Pancreas (tissue), 10 donors: Measurements from ENCODE around the gene OSBPL2. TPM values are rescaled to one million over a fixed set of nuclear protein-coding genes. Genes with fewer than 3 reads are reported as not detected.
A peak's percentile ranks its signal among the peaks of the same experiment; 100 is the strongest.

Experiments used
- ATAC-seq, 4 donors: fragments of 200-7000 bp; cut with Tn5 transposase; one replicate each; pipeline versions ENCODE4 v1.8.0 to v1.9.1; 2020; ENCODE audit warnings: mild to moderate bottlenecking in 4 of 4, moderate library complexity in 4 of 4
- DNase-seq, 6 donors: peaks; one replicate each; pipeline ENCODE4 v3.0.0-alpha.2; 2020
- FAIRE-seq: peaks from 2 replicates; lab custom pipeline; 2012; peaks lifted over from hg19 to GRCh38; lab: Jason Lieb, UNC
- H3K27ac ChIP-seq, 4 donors: fragments of 200-600 bp; sonication (generic); 1 replicate in 3 of 4; 2 replicates in 1 of 4; pipeline versions ENCODE4 v1.5.0 to v1.8.0; 2020
- H3K27me3 ChIP-seq, 4 donors: fragments of 200-600 bp; one replicate each; pipeline ENCODE4 v1.8.0; 2021
- H3K36me3 ChIP-seq, 3 donors: fragments of 200-600 bp; sonication (generic) in 1 of 3; one replicate each; pipeline versions ENCODE4 v1.5.0 to v1.8.0; 2020 to 2021
- H3K4me1 ChIP-seq, 3 donors: fragments of 200-600 bp; one replicate each; pipeline ENCODE4 v1.8.0; 2021
- H3K4me3 ChIP-seq, 4 donors: fragments of 200-600 bp; sonication (generic) in 2 of 4; one replicate each; pipeline versions ENCODE4 v1.5.0 to v1.8.0; 2020 to 2021
- H3K9me3 ChIP-seq, 4 donors: fragments of 200-600 bp; one replicate each; pipeline ENCODE4 v1.8.0; 2021
- WGBS, 2 donors: extraction: QIAGEN DNeasy Blood & Tissue Kit; methylation state at CpG; one replicate each; pipeline ENCODE4 v1.1.7; 2013; 5-methylcytosine and 5-hydroxymethylcytosine counted together
- intact Hi-C, 3 donors: fragments of 100-400 bp; cut with DNase I; formaldehyde crosslinking; loops; one replicate each; pipeline versions ENCODE4 v1.11.1 to v1.14.2; 2022
- polyA plus RNA-seq, 2 donors: library from polyadenylated mRNA; stranded (reverse); fragments of 200-250 nt; gene quantifications; one replicate each; pipeline ENCODE4 v1.2.3, GENCODE V29; 2013
- total RNA-seq, 6 donors: library from RNA; stranded (reverse); fragmentation: NEBNext Ultra II Directional in 4 of 6; extraction: Animal tissue kit (Norgen Biotek cat#: 25700) in 4 of 6; gene quantifications; one replicate each; pipeline versions ENCODE4 v1.2.1 to v1.2.4, GENCODE V29; 2021 to 2023
- TF ChIP-seq, protein P1 (sequence below), 4 donors: fragments of 200-600 bp; sonication (generic) in 3 of 4; IDR thresholded peaks; one replicate each; pipeline versions ENCODE4 v1.5.0 to v1.8.0; 2021; ENCODE audit warnings: antibody characterized with exemption in 4 of 4
- donor health status: healthy with polysubstance abuse.
- donor health status: DM: no; HTN: no; CAD: no; lungs with moderate emphysema.
- donor health status: DM: no; HTN: no; CAD: no.
- donor health status: control.
- donor health status: control.
- donor health status: Bipolar disorder and iron deficiency.
- donor health status: DM: yes; HTN: yes; CAD: no.
- donor health status: DM: no; HTN: no; CAD: no.
- donor health status: DM: no; HTN: no; CAD: no.
- donor health status: DM: yes; HTN: yes; CAD: no.

Gene OSBPL2
- total and polyA plus RNA-seq, 8 donors: 33.3 to 56.8 (median 47.0) TPM

DNA sequence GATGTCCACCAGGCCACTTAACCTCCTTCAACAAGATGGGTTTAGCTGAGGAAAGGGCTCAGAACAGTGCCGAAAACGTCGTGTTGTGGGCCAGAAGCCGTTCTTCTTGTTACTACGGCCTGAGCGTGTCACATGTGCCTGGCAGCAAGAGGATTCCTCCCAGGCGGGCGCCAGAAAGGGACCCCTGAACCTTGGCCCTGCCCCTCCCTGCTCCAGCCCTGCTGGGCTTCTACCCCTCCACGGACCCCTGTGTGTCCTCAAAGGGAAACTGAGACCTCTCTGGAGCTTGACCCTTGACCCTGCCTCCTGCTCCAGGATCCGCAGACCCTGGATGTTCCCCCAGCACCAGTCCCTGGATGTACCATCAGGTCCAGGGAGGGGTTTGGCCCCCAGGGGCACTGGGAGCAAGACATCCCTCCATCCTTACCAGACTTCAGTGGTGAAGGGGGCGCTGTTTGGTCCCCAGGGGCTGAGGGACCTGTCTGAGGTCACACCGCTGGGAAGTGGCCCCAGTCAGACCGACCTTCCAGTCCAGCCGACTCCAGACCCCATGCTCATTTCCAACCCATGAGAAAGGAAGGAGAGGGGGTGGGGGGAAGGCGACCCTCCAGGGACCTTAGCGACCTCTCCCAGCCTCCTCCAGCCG, 28.3 kb upstream of the OSBPL2 start:
- Histone ChIP-seq H3K27ac (no peak overlapping the region), H3K4me1 (no peaks in the 10 kb centered on the region), H3K27me3 (no peaks in the 10 kb centered on the region), H3K36me3 (no peaks in the 10 kb centered on the region), H3K9me3 (no peaks in the 10 kb centered on the region), H3K4me3 (no peak overlapping the region)
- FAIRE-seq (no peak), DNase-seq (peak in 2 of 6 donors; percentile 30 to 61), ATAC-seq (no peak)
- 61 to 64% methylated on average over 15 to 17 of the region's 17 CpGs for WGBS, 2 donors
- intact Hi-C loops: no loop called here
- TF ChIP-seq, protein P1, sequence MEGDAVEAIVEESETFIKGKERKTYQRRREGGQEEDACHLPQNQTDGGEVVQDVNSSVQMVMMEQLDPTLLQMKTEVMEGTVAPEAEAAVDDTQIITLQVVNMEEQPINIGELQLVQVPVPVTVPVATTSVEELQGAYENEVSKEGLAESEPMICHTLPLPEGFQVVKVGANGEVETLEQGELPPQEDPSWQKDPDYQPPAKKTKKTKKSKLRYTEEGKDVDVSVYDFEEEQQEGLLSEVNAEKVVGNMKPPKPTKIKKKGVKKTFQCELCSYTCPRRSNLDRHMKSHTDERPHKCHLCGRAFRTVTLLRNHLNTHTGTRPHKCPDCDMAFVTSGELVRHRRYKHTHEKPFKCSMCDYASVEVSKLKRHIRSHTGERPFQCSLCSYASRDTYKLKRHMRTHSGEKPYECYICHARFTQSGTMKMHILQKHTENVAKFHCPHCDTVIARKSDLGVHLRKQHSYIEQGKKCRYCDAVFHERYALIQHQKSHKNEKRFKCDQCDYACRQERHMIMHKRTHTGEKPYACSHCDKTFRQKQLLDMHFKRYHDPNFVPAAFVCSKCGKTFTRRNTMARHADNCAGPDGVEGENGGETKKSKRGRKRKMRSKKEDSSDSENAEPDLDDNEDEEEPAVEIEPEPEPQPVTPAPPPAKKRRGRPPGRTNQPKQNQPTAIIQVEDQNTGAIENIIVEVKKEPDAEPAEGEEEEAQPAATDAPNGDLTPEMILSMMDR (IDR thresholded peaks at IDR 0.05): no peak

DNA sequence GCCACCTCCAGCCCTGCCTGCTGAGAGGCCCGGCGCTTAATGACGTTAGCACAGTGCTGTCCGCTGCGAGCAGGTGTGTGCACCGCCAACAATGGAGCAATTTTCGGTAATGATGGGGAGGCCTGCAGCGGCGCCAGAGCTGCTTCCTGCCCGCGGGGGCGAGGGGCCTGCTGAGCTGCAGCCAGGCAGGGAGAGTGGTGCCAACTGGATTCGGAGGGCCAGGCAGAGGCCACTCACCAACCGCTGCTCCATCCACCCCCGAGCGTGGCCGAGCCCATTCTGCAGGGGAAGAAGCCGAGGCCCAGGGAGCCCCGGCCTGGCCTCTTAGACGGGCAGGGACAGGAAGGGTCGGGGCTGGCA, 27.8 kb upstream of the OSBPL2 start:
- DNase-seq (peak in 1 of 6 donors; percentile 62), ATAC-seq (no peak)

DNA sequence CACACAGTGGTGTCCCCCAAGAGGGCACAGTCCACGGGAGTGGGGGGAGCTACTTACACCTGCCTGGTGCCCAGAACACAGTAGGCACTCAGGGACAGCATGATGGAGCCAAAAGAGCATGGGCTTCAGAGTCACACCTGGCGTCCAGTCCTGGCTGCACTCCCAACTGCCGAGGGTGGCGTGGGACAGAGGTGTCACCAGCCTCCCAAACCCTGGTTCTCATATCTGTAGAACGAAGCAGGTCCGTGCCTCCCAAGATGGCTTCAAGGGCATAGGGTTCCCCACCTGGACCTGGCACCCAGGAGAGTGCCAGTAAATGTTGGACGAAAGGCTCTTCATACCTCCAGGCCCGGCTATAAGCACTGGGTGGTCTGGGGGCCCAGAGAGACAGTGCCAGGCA, 27.1 kb upstream of the OSBPL2 start:
- Histone ChIP-seq H3K4me3 (no peak overlapping the region), H3K27ac (no peak overlapping the region), H3K4me1 (no peaks in the 10 kb centered on the region), H3K36me3 (no peaks in the 10 kb centered on the region), H3K27me3 (no peaks in the 10 kb centered on the region), H3K9me3 (no peaks in the 10 kb centered on the region)
- 71 to 74% methylated on average over 8 of the region's 8 CpGs for WGBS, 2 donors
- FAIRE-seq (no peak), DNase-seq (no peak), ATAC-seq (no peak)
- TF ChIP-seq, protein P1 (IDR thresholded peaks at IDR 0.05): no peak
- intact Hi-C loops: no loop called here

More for the DNA sequence above, 27.8 kb upstream of the OSBPL2 start:
- H3K4me1 ChIP-seq: no peaks in the 10 kb centered on the region
- H3K9me3 ChIP-seq: no peaks in the 10 kb centered on the region
- no peak overlapping the region for H3K27ac ChIP-seq
- H3K4me3 ChIP-seq: no peak overlapping the region
- FAIRE-seq: no peak
- no peaks in the 10 kb centered on the region for H3K27me3 ChIP-seq
- no peaks in the 10 kb centered on the region for H3K36me3 ChIP-seq
- 61 to 68% methylated on average over 19 to 21 of the region's 21 CpGs for WGBS, 2 donors
- TF ChIP-seq, protein P1 (IDR thresholded peaks at IDR 0.05): no peak
- intact Hi-C loops: no loop called here

DNA sequence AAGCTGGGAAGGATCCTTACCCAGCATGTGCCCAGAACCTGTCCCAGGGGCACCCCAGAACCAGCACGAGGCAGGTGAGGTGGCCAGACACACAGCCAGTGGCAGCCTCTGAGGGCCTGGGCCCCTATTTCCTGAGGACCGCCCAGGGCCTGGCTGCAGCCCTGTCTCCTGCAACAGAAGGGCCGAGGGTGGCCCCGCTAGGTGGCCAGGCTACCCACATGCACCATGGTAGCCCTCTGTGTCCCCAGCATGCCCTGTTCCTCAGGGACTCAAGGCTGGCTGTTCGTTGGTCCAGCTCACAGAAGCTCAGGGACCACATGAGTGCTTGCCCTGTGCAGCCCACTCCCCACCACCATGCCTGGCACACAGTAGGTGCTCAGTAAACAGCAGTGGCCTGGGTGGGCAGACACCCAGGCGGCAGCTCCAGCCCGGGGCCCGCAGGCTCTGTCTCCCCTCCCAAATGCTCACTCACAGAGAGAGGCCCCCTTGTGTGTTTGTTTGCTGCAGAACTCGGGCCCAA, 26.5 kb upstream of the OSBPL2 start:
- H3K36me3 ChIP-seq: no peaks in the 10 kb centered on the region
- no peaks in the 10 kb centered on the region for H3K4me1 ChIP-seq
- H3K27ac ChIP-seq: no peak overlapping the region
- WGBS, 2 donors: 68 to 71% methylated on average over 9 of the region's 9 CpGs
- intact Hi-C loops: no loop called here
- H3K27me3 ChIP-seq: no peaks in the 10 kb centered on the region
- no peaks in the 10 kb centered on the region for H3K9me3 ChIP-seq
- no peak for FAIRE-seq
- ATAC-seq: no peak
- DNase-seq: peak in 1 of 6 donors; percentile 56
- H3K4me3 ChIP-seq: no peak overlapping the region
- TF ChIP-seq, protein P1 (IDR thresholded peaks at IDR 0.05): no peak

DNA sequence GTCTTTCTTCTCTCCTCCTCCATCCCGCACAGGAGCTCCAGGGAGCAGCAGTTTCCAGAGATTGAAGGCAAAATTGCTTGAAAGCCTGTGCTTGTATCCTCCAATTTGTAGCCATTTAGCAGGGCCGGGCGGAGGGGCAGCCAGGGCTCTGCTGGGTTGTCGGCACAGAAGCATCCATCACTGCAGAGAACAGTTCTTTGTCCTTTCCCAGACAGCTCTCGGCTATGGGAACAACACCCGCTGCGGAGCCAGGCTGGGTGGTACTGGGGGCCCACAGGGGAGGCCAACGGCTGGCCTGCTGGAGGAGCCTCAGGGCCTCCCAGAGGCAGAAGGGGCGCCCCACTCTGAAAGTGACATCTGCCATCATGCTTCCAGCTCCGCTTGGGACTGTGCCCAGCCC, 26.0 kb upstream of the OSBPL2 start:
- WGBS, 2 donors: 51 to 52% methylated on average over 10 of the region's 10 CpGs
- no peaks in the 10 kb centered on the region for H3K36me3 ChIP-seq
- DNase-seq: peak in 1 of 6 donors; percentile 36
- H3K27ac ChIP-seq: no peak overlapping the region
- TF ChIP-seq, protein P1 (IDR thresholded peaks at IDR 0.05): no peak
- H3K4me1 ChIP-seq: no peaks in the 10 kb centered on the region
- no peak for ATAC-seq
- FAIRE-seq: no peak
- no peaks in the 10 kb centered on the region for H3K9me3 ChIP-seq
- H3K27me3 ChIP-seq: no peaks in the 10 kb centered on the region
- intact Hi-C loops: no loop called here
- H3K4me3 ChIP-seq: no peak overlapping the region
